ENCODE data around the gene ANKIB1.

GRCh38 chr7:92415225-92415624, 169.5 kb downstream of the ANKIB1 start:
- TF ChIP-seq CTCF (IDR thresholded peaks at IDR 0.05; ENCODE audit: low read depth, low read length, poor library complexity, severe bottlenecking) (no peak), EZH2phosphoT487 (IDR thresholded peaks at IDR 0.05; ENCODE audit: borderline replicate concordance, low read length) (no peak)

Measured in DOHH2 (cell line).